ENCODE measurements around the gene TUBB1. TPM values are rescaled to one million over a fixed set of nuclear protein-coding genes. Genes with fewer than 3 reads are reported as not detected.

The TUBB1 gene
- total and polyA plus RNA-seq, 2 donors (not counting 1 experiment from before 2014, with no cell fraction given): 0.22 to 0.43 TPM

- Mint-ChIP-seq H3K27ac (peak overlapping the region; percentile 39), H3K4me1 (peaks cover 43% of the 10 kb centered on the region), H3K27me3 (peaks cover 5% of the 10 kb centered on the region), H3K9me3 (ENCODE audit: insufficient read depth) (no peaks in the 10 kb centered on the region), H3K4me3 (peak overlapping the region; percentile 39)
- TF ChIP-seq CTCF (IDR thresholded peaks at IDR 0.05): no peak
- TF ChIP-seq EZH2 (IDR thresholded peaks at IDR 0.05; ENCODE audit: borderline replicate concordance, insufficient read depth, low read depth, low read length, poor library complexity, severe bottlenecking): no peak
- Histone ChIP-seq H3K79me2 (ENCODE audit: control insufficient read depth, insufficient read depth, low read length) (peaks cover 37% of the 10 kb centered on the region), H3K4me2 (replicated peaks; ENCODE audit: low read depth, low read length, poor library complexity, severe bottlenecking) (peak overlapping the region; percentile 92), H3K4me1 (ENCODE audit: control insufficient read depth in 2 of 2, insufficient read depth in 2 of 2, low read length in 2 of 2) (peaks cover 44 to 46% of the 10 kb centered on the region in 2 donors), H3K4me3 (ENCODE audit: control extremely low read depth in 1 of 5, extremely low read depth in 1 of 5, insufficient read depth in 1 of 5, low read depth in 2 of 5, low read length in 4 of 5) (no peak overlapping the region), H3K9me3 (ENCODE audit: control extremely low read depth in 1 of 3, control insufficient read depth in 2 of 3, insufficient read depth in 1 of 3, low read length in 2 of 3) (no peaks in the 10 kb centered on the region), H4K20me1 (ENCODE audit: control insufficient read depth, insufficient read depth, low read length, poor library complexity, severe bottlenecking) (peaks cover 28% of the 10 kb centered on the region), H3K27me3 (replicated peaks in 1 of 4; ENCODE audit: control extremely low read depth in 1 of 4, control insufficient read depth in 3 of 4, insufficient read depth in 4 of 4, low read length in 3 of 4) (no peaks in the 10 kb centered on the region), H3K27ac (ENCODE audit: low read length in 2 of 2) (no peak overlapping the region), H2AFZ (ENCODE audit: insufficient read depth, low read depth, low read length, poor library complexity, severe bottlenecking) (no peak overlapping the region), H3K9ac (ENCODE audit: low read length) (no peak overlapping the region), H3K36me3 (replicated peaks in 1 of 2; ENCODE audit: control extremely low read depth in 1 of 2, control insufficient read depth in 1 of 2, extremely low read depth in 1 of 2, insufficient read depth in 2 of 2, low read length in 1 of 2) (peaks cover 0 to 10% of the 10 kb centered on the region in 2 experiments)
- ATAC-seq (ENCODE audit: low read depth): no peak
- intact Hi-C loops (cut with micrococcal nuclease): loop anchor here (5.0 kb wide), 1 partner anchor 737 kb away; the partner anchor contains the start of gene RAB22A
- POLR2A ChIA-PET: no interaction called here
- 100% methylated on average over 1 of the region's 3 CpGs for WGBS (ENCODE audit: insufficient coverage)
- DNase-seq: no peak
- CTCF ChIA-PET: interaction anchor here (0.8 to 1.2 kb wide), 2 partner anchors 43 to 174 kb away, joined by 3 read pairs; no protein-coding TSS in a partner anchor
Observed at GRCh38 chr20:59044796-59045195, 25.6 kb downstream of the TUBB1 start.

DNA sequence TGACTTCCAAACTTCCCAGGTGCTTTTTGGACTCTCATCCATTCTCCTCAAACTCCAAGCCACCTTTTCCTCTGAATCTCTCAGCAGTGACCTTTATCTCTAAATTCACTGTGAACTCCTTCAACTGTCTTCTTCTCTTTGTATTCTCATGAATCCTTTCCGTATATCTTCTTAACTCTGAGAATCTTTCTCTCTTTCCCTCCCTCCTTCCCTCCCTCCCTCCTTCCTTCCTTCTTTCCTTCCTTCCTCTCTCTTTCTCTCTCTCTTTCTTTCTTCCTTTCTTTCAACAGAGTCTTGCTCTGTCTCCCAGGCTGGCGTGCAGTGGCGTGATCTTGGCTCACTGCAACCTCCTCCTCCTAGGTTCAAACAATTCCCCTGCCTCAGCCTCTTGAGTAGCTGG lies 27.6 kb downstream of the TUBB1 start:
- Histone ChIP-seq H3K27me3 (replicated peaks in 1 of 4; ENCODE audit: control extremely low read depth in 1 of 4, control insufficient read depth in 3 of 4, insufficient read depth in 4 of 4, low read length in 3 of 4) (peaks cover 0 to 10% (median 5%) of the 10 kb centered on the region in 4 experiments), H3K4me2 (replicated peaks; ENCODE audit: low read depth, low read length, poor library complexity, severe bottlenecking) (no peak overlapping the region), H3K36me3 (replicated peaks in 1 of 2; ENCODE audit: control extremely low read depth in 1 of 2, control insufficient read depth in 1 of 2, extremely low read depth in 1 of 2, insufficient read depth in 2 of 2, low read length in 1 of 2) (no peaks in the 10 kb centered on the region), H3K27ac (ENCODE audit: low read length in 2 of 2) (no peak overlapping the region), H3K9me3 (ENCODE audit: control extremely low read depth in 1 of 3, control insufficient read depth in 2 of 3, insufficient read depth in 1 of 3, low read length in 2 of 3) (no peaks in the 10 kb centered on the region), H2AFZ (ENCODE audit: insufficient read depth, low read depth, low read length, poor library complexity, severe bottlenecking) (no peak overlapping the region), H3K9ac (ENCODE audit: low read length) (no peak overlapping the region), H3K4me3 (ENCODE audit: control extremely low read depth in 1 of 5, extremely low read depth in 1 of 5, insufficient read depth in 1 of 5, low read depth in 2 of 5, low read length in 4 of 5) (no peak overlapping the region), H3K4me1 (ENCODE audit: control insufficient read depth in 2 of 2, insufficient read depth in 2 of 2, low read length in 2 of 2) (peaks cover 26% of the 10 kb centered on the region in 2 donors), H4K20me1 (ENCODE audit: control insufficient read depth, insufficient read depth, low read length, poor library complexity, severe bottlenecking) (peaks cover 7% of the 10 kb centered on the region), H3K79me2 (ENCODE audit: control insufficient read depth, insufficient read depth, low read length) (peaks cover 17% of the 10 kb centered on the region)
- Mint-ChIP-seq H3K27ac (no peak overlapping the region), H3K4me3 (no peak overlapping the region), H3K4me1 (peaks cover 25% of the 10 kb centered on the region), H3K27me3 (peaks cover 19% of the 10 kb centered on the region), H3K9me3 (ENCODE audit: insufficient read depth) (no peaks in the 10 kb centered on the region)
- intact Hi-C loops (cut with micrococcal nuclease): no loop called here
- POLR2A ChIA-PET: no interaction called here
- TF ChIP-seq CTCF (IDR thresholded peaks at IDR 0.05): no peak
- TF ChIP-seq EZH2 (IDR thresholded peaks at IDR 0.05; ENCODE audit: borderline replicate concordance, insufficient read depth, low read depth, low read length, poor library complexity, severe bottlenecking): no peak
- CTCF ChIA-PET: no interaction called here
- no peak for DNase-seq
- WGBS (ENCODE audit: insufficient coverage): 96% methylated on average over 3 of the region's 3 CpGs
- ATAC-seq (ENCODE audit: low read depth): no peak
